IMR-90 (cell line): ENCODE results near the gene ZFAND4. TPM values are rescaled to one million over a fixed set of nuclear protein-coding genes. Genes with fewer than 3 reads are reported as not detected.

ENCODE experiments used
- ATAC-seq: fragments of 200-7000 bp; cut with Tn5 transposase; 2 replicates; pipeline ENCODE4 v1.9.1; 2020; ENCODE audit warnings: low read depth, mild to moderate bottlenecking, moderate library complexity
- BruUV-seq: library from RNA; stranded (reverse); fragments of 400-500 nt; replicated peaks from 2 replicates; lab custom pipeline; 2021; lab: Mats Ljungman, UMichigan
- CTCF ChIA-PET: fragments of 300-600 bp; formaldehyde crosslinking; extraction: SDS; loops from one replicate; lab custom pipeline; 2021; ENCODE audit warnings: antibody characterized with exemption; lab: Yijun Ruan, JAX
- POLR2A ChIA-PET: fragments of 300-600 bp; sonication (Branson Sonifier 250); formaldehyde crosslinking; loops from one replicate; lab custom pipeline; 2022; ENCODE audit warnings: antibody characterized with exemption; ENCODE audit not compliant: unreplicated experiment; lab: Charles Lee
- DNase-seq: peaks from one replicate; pipeline ENCODE4 v3.0.0; 2013
- H2AFZ ChIP-seq: replicated peaks from 2 replicates; pipeline ENCODE3; 2013; ENCODE audit warnings: low read length, mild to moderate bottlenecking; ENCODE audit not compliant: poor library complexity
- H2AK5ac ChIP-seq: 2 replicates; pipeline ENCODE4 v1.6.1; 2013; ENCODE audit warnings: low read depth, low read length, inconsistent platforms
- H2AK9ac ChIP-seq: replicated peaks from 2 replicates; pipeline ENCODE3; 2013; ENCODE audit warnings: mild to moderate bottlenecking, low read depth, low read length, moderate library complexity; ENCODE audit not compliant: poor library complexity
- H2BK120ac ChIP-seq: 2 replicates; pipeline ENCODE4 v1.6.1; 2013; ENCODE audit warnings: low read depth, low read length, inconsistent platforms
- H2BK15ac ChIP-seq: 3 replicates; pipeline ENCODE4 v1.6.1; 2013; ENCODE audit warnings: low read depth, low read length, inconsistent platforms
- H2BK20ac ChIP-seq: 2 replicates; pipeline ENCODE4 v1.6.1; 2013; ENCODE audit warnings: low read depth, mild to moderate bottlenecking, inconsistent platforms, low read length, moderate library complexity
- H2BK5ac ChIP-seq: 2 replicates; pipeline ENCODE4 v1.6.1; 2013; ENCODE audit warnings: mild to moderate bottlenecking, low read depth, low read length, inconsistent platforms; ENCODE audit not compliant: poor library complexity, severe bottlenecking
- H3K14ac ChIP-seq: replicated peaks from 2 replicates; pipeline ENCODE4 v1.6.1; 2013; ENCODE audit warnings: low read depth, low read length, inconsistent platforms
- H3K18ac ChIP-seq: 2 replicates; pipeline ENCODE4 v1.6.1; 2013; ENCODE audit warnings: low read depth, low read length, control low read depth
- H3K23ac ChIP-seq: 2 replicates; pipeline ENCODE4 v1.6.1; 2013; ENCODE audit warnings: low read depth, low read length, inconsistent platforms
- H3K27ac ChIP-seq: 2 replicates; pipeline ENCODE4 v1.5.1; 2013; ENCODE audit warnings: mild to moderate bottlenecking, control low read depth, low read length; ENCODE audit not compliant: insufficient read depth
- H3K27me3 ChIP-seq: 2 replicates; pipeline ENCODE4 v1.6.1; 2013; ENCODE audit warnings: low read length; ENCODE audit not compliant: control insufficient read depth, insufficient read depth
- H3K36me3 ChIP-seq: 2 replicates; pipeline ENCODE4 v1.6.1; 2013; ENCODE audit warnings: low read length, mixed read lengths; ENCODE audit not compliant: control insufficient read depth, insufficient read depth
- H3K4ac ChIP-seq: 2 replicates; pipeline ENCODE4 v1.6.1; 2013; ENCODE audit warnings: low read depth, low read length, inconsistent platforms
- H3K4me1 ChIP-seq: 2 replicates; pipeline ENCODE4 v1.6.1; 2013; ENCODE audit warnings: low read length, mixed read lengths; ENCODE audit not compliant: control insufficient read depth, insufficient read depth
- H3K4me2 ChIP-seq: 2 replicates; pipeline ENCODE4 v1.6.1; 2013; ENCODE audit warnings: low read depth, mild to moderate bottlenecking, control low read depth, low read length, moderate library complexity
- H3K4me3 ChIP-seq: 2 replicates; pipeline ENCODE4 v1.5.1; 2013; ENCODE audit warnings: low read depth, mild to moderate bottlenecking, control low read depth, low read length, moderate library complexity; ENCODE audit not compliant: insufficient read depth
- H3K56ac ChIP-seq: 2 replicates; pipeline ENCODE4 v1.6.1; 2013; ENCODE audit warnings: low read length, inconsistent platforms; ENCODE audit not compliant: insufficient read depth; ENCODE audit errors: extremely low read depth
- H3K79me1 ChIP-seq, 2 experiments: 2 replicates each; pipeline ENCODE4 v1.6.1; 2013; ENCODE audit warnings: low read length in 2 of 2, inconsistent platforms in 1 of 2, low read depth in 1 of 2
- H3K9ac ChIP-seq: 2 replicates; pipeline ENCODE4 v1.6.1; 2013; ENCODE audit warnings: low read depth, low read length, control low read depth
- H3K9me1 ChIP-seq: 2 replicates; pipeline ENCODE4 v1.6.1; 2013; ENCODE audit warnings: low read length, inconsistent platforms; ENCODE audit not compliant: insufficient read depth
- H3K9me3 ChIP-seq: 2 replicates; pipeline ENCODE4 v1.6.1; 2013; ENCODE audit warnings: low read length; ENCODE audit not compliant: control insufficient read depth, insufficient read depth
- H4K20me1 ChIP-seq: 2 replicates; pipeline ENCODE4 v1.6.1; 2013; ENCODE audit warnings: low read length, inconsistent platforms; ENCODE audit not compliant: insufficient read depth
- H4K5ac ChIP-seq: 2 replicates; pipeline ENCODE4 v1.6.1; 2013; ENCODE audit warnings: mild to moderate bottlenecking, low read depth, low read length, control low read depth
- H4K8ac ChIP-seq, 2 experiments: 2 replicates each; pipeline ENCODE4 v1.6.1; 2013; ENCODE audit warnings: low read depth in 2 of 2, low read length in 2 of 2, control low read depth in 1 of 2, inconsistent platforms in 1 of 2
- H4K91ac ChIP-seq: 2 replicates; pipeline ENCODE4 v1.6.1; 2013; ENCODE audit warnings: low read depth, low read length, inconsistent platforms; ENCODE audit not compliant: insufficient read depth
- BHLHE40 ChIP-seq: fragments of 150-350 bp; IDR thresholded peaks from 2 replicates; pipeline ENCODE4 v1.6.1; 2016; ENCODE audit warnings: mild to moderate bottlenecking, low read depth, low read length
- CEBPB ChIP-seq: IDR thresholded peaks from 2 replicates; pipeline ENCODE4 v1.6.1; 2012; ENCODE audit warnings: low read depth, low read length, improper control_type of control experiment
- CHD1 ChIP-seq: IDR thresholded peaks from 2 replicates; pipeline ENCODE4 v1.6.1; 2012; ENCODE audit warnings: low read depth, low read length, improper control_type of control experiment
- FOS ChIP-seq: fragments of 150-350 bp; IDR thresholded peaks from 2 replicates; pipeline ENCODE4 v1.6.1; 2016; ENCODE audit warnings: low read depth, low read length
- MAFK ChIP-seq: IDR thresholded peaks from 2 replicates; pipeline ENCODE4 v1.6.1; 2012; ENCODE audit warnings: low read depth, low read length, improper control_type of control experiment
- MAZ ChIP-seq: IDR thresholded peaks from 2 replicates; pipeline ENCODE4 v1.6.1; 2012; ENCODE audit warnings: low read depth, mild to moderate bottlenecking, low read length, improper control_type of control experiment, moderate library complexity, borderline replicate concordance
- MXI1 ChIP-seq: IDR thresholded peaks from 2 replicates; pipeline ENCODE4 v1.6.1; 2012; ENCODE audit warnings: low read depth, mild to moderate bottlenecking, low read length, moderate library complexity, borderline replicate concordance
- POLR2A ChIP-seq: IDR thresholded peaks from 2 replicates; pipeline ENCODE4 v1.6.1; 2012; ENCODE audit warnings: mild to moderate bottlenecking, low read depth, low read length
- RAD21 ChIP-seq: IDR thresholded peaks from 2 replicates; pipeline ENCODE4 v1.6.1; 2012; ENCODE audit warnings: low read length, improper control_type of control experiment
- RCOR1 ChIP-seq: IDR thresholded peaks from 2 replicates; pipeline ENCODE4 v1.6.1; 2012; ENCODE audit warnings: mild to moderate bottlenecking, low read length, improper control_type of control experiment; ENCODE audit not compliant: insufficient replicate concordance
- RFX5 ChIP-seq: IDR thresholded peaks from 2 replicates; pipeline ENCODE4 v1.8.0; 2012; ENCODE audit warnings: low read depth, mild to moderate bottlenecking, low read length, moderate library complexity
- SMC3 ChIP-seq: fragments of 150-350 bp; IDR thresholded peaks from 2 replicates; pipeline ENCODE4 v1.6.1; 2016; ENCODE audit warnings: low read depth, mild to moderate bottlenecking, antibody characterized with exemption, low read length, moderate library complexity
- dilution Hi-C: fragments of 300-500 bp; cut with HindIII; formaldehyde crosslinking; loops from one replicate; pipeline ENCODE4 v1.14.3; 2018; ENCODE audit warnings: low sequenced_read_pairs; ENCODE audit not compliant: unreplicated experiment
- in situ Hi-C: fragments of 300-500 bp; cut with MboI; formaldehyde crosslinking; loops from 3 replicates; pipeline ENCODE4 v1.14.3; 2019; ENCODE audit warnings: low sequenced_read_pairs, inconsistent platforms, mixed read lengths
- intact Hi-C: fragments of 100-400 bp; cut with micrococcal nuclease; formaldehyde crosslinking; loops from 2 replicates; pipeline ENCODE4 v1.10.0; 2022
- polyA plus RNA-seq, 3 experiments: library from polyadenylated mRNA; depleted of rRNA; stranded (reverse); fragments of >200 nt; gene quantifications; 2 replicates each; pipeline ENCODE4 v1.2.3, GENCODE V29; 2012; ENCODE audit warnings: low replicate concordance in 1 of 3
- total RNA-seq: library from RNA; depleted of rRNA; stranded (reverse); fragments of >200 nt; gene quantifications from 2 replicates; pipeline ENCODE4 v1.2.3, GENCODE V29; 2012
- TF ChIP-seq, protein P1 (sequence below): fragments of 150-350 bp; IDR thresholded peaks from 2 replicates; pipeline ENCODE4 v1.6.1; 2016; ENCODE audit warnings: low read depth, mild to moderate bottlenecking, low read length, moderate library complexity, borderline replicate concordance
- TF ChIP-seq, protein P2 (sequence below): conservative IDR thresholded peaks from 2 replicates; pipeline ENCODE4 v1.5.1; 2012; ENCODE audit warnings: mild to moderate bottlenecking, low read depth, low read length, improper control_type of control experiment

Gene ZFAND4
- total and polyA plus RNA-seq, 2 of the 4 experiments (the other 2 are of a cell fraction): 2.0 to 3.4 TPM

DNA sequence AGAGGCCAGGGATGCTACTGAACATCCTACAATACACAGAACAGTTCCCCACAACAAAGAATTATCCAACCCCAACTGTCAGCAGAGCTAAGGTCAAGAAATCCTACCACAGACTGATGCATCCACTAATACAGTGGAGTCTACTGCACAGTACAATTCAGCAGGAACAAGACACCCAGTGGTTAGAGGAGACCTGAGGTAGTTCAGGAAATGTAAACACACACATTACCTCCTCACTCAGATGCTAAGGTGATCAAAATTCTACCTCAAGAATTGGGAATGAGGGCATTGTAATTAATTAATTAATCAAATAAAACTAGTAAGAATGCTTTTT, 91.4 kb downstream of the ZFAND4 start:
- no peak overlapping the region for H2BK120ac ChIP-seq
- H4K8ac ChIP-seq: no peak overlapping the region
- H3K36me3 ChIP-seq: no peaks in the 10 kb centered on the region
- peaks cover 5% of the 10 kb centered on the region; the same call in 1 of the 2 replicates for H4K20me1 ChIP-seq
- no peak overlapping the region for H4K91ac ChIP-seq
- H3K27ac ChIP-seq: no peak overlapping the region
- no TSS peak for BruUV-seq
- H3K18ac ChIP-seq: no peak overlapping the region
- CTCF ChIA-PET: interaction anchor here (1.1 kb wide), 1 partner anchor 19 kb away, joined by 3 read pairs; no protein-coding TSS in a partner anchor
- no peak overlapping the region for H2AK5ac ChIP-seq
- ATAC-seq (no peak), DNase-seq (no peak)
- no peak overlapping the region for H3K23ac ChIP-seq
- H3K4me2 ChIP-seq: no peak overlapping the region
- TF ChIP-seq FOS: no peak
- TF ChIP-seq RAD21: no peak
- TF ChIP-seq BHLHE40: no peak
- no peak for TF ChIP-seq SMC3
- TF ChIP-seq MXI1: no peak
- TF ChIP-seq, protein P1, sequence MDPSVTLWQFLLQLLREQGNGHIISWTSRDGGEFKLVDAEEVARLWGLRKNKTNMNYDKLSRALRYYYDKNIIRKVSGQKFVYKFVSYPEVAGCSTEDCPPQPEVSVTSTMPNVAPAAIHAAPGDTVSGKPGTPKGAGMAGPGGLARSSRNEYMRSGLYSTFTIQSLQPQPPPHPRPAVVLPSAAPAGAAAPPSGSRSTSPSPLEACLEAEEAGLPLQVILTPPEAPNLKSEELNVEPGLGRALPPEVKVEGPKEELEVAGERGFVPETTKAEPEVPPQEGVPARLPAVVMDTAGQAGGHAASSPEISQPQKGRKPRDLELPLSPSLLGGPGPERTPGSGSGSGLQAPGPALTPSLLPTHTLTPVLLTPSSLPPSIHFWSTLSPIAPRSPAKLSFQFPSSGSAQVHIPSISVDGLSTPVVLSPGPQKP: no peak
- no peak for TF ChIP-seq CHD1
- no peak for TF ChIP-seq MAFK
- TF ChIP-seq MAZ: no peak
- no peak for TF ChIP-seq RFX5
- no peak for TF ChIP-seq CEBPB
- TF ChIP-seq, protein P2, sequence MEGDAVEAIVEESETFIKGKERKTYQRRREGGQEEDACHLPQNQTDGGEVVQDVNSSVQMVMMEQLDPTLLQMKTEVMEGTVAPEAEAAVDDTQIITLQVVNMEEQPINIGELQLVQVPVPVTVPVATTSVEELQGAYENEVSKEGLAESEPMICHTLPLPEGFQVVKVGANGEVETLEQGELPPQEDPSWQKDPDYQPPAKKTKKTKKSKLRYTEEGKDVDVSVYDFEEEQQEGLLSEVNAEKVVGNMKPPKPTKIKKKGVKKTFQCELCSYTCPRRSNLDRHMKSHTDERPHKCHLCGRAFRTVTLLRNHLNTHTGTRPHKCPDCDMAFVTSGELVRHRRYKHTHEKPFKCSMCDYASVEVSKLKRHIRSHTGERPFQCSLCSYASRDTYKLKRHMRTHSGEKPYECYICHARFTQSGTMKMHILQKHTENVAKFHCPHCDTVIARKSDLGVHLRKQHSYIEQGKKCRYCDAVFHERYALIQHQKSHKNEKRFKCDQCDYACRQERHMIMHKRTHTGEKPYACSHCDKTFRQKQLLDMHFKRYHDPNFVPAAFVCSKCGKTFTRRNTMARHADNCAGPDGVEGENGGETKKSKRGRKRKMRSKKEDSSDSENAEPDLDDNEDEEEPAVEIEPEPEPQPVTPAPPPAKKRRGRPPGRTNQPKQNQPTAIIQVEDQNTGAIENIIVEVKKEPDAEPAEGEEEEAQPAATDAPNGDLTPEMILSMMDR: no peak
- no peak for TF ChIP-seq POLR2A
- no peak for TF ChIP-seq RCOR1
- in situ Hi-C loops: no loop called here
- H3K27me3 ChIP-seq: no peaks in the 10 kb centered on the region
- peaks cover 0 to 9% of the 10 kb centered on the region in 2 experiments; a peak in 2 of 4 replicates for H3K79me1 ChIP-seq
- no peak overlapping the region for H3K9ac ChIP-seq
- H2BK15ac ChIP-seq: no peak overlapping the region
- POLR2A ChIA-PET: no interaction called here
- H3K4me1 ChIP-seq: no peaks in the 10 kb centered on the region
- no peaks in the 10 kb centered on the region for H3K9me1 ChIP-seq
- no peak overlapping the region for H2AFZ ChIP-seq
- H3K14ac ChIP-seq: no peak overlapping the region
- intact Hi-C loops: no loop called here
- H3K56ac ChIP-seq: no peak overlapping the region
- H2AK9ac ChIP-seq: no peak overlapping the region
- H3K9me3 ChIP-seq: no peaks in the 10 kb centered on the region
- H2BK20ac ChIP-seq: no peak overlapping the region
- H4K5ac ChIP-seq: no peak overlapping the region
- no peak overlapping the region for H2BK5ac ChIP-seq
- H3K4me3 ChIP-seq: no peak overlapping the region
- dilution Hi-C loops: no loop called here
- no peak overlapping the region for H3K4ac ChIP-seq
